Stimulated activated CD8-positive, alpha-beta memory T cell treated with anti-CD3 and anti-CD28 coated beads, Interleukin-15, amount 100 ng/mL, for 1 hour (primary cell): Measurements from ENCODE around the gene NELFCD.
"Not testable (repeated sequence)": the region's sequence is repeated elsewhere in the genome, so short reads cannot be mapped to it uniquely, and the experiment has no call there.

Source experiments
- DNase-seq: peaks from one replicate; pipeline ENCODE4 v3.0.0-alpha.2; 2020; ENCODE audit warnings: low read depth

Gene NELFCD, protein sequence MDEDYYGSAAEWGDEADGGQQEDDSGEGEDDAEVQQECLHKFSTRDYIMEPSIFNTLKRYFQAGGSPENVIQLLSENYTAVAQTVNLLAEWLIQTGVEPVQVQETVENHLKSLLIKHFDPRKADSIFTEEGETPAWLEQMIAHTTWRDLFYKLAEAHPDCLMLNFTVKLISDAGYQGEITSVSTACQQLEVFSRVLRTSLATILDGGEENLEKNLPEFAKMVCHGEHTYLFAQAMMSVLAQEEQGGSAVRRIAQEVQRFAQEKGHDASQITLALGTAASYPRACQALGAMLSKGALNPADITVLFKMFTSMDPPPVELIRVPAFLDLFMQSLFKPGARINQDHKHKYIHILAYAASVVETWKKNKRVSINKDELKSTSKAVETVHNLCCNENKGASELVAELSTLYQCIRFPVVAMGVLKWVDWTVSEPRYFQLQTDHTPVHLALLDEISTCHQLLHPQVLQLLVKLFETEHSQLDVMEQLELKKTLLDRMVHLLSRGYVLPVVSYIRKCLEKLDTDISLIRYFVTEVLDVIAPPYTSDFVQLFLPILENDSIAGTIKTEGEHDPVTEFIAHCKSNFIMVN

DNA sequence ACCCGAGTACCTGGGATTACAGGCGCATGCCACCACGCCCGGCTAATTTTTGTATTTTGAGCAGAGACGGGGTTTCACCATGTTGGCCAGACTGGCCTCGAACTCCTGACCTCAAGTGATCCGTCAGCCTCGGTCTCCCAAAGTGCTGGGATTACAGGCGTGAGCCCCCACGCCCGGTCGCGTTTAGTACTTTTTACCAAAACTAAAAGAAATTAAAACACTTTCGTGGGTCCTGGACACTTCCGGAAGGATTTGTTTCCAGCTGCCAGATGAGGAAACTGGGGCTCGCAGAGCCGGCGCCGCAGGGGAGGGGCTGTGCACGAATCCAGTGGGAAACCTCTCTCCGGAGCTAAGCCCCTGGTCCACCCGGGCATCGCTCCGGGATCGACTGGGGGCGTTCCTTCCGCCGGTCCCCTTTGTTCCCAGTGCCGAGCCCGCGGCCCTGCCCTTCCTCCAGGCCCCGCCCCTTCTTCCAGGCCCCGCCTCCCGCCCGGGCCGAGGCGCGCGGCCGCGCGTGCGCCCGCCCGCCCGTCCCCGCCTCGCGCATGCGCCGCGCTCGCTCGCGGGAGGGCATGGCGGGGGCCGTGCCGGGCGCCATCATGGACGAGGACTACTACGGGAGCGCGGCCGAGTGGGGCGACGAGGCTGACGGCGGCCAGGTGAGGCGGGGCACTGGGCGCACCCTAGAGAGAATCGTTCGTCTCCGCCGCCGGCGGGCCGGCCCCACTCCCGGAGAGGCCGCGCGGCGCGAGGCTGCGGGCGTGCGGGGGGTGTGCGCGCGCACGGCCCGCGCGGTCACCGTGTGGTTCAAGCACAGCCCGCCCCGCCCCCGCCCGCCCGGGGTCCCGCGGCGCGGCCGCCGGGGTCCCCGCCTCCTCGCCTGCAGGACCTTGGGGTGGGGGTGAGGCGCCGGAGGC lies at the start of gene NELFCD:
NELFCD (plus strand) TSS at position 546 of the 917 bp plus-strand sequence; CDS start at position 600, 54 bp downstream.
- peak; percentile 76 for DNase-seq

DNA sequence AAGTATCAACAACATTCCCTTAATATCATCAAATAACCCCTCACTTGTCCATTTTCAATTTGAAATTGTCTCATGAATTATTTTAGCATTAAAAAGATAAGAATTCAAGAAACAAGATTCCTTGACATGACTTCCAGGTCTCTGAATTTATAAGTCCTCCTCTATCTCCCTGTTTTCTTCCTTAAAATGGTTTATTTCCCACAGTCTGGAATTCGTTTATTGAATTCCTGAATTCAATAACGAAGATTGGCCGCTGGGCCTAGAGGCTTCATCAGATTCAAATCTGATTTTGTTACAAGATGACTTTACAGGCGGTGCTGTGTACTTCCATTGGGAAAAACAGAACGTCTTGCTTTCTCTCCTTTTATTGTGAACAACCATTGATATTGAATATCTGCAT lies 48.9 kb upstream of the NELFCD start:
- DNase-seq = no peak

DNA sequence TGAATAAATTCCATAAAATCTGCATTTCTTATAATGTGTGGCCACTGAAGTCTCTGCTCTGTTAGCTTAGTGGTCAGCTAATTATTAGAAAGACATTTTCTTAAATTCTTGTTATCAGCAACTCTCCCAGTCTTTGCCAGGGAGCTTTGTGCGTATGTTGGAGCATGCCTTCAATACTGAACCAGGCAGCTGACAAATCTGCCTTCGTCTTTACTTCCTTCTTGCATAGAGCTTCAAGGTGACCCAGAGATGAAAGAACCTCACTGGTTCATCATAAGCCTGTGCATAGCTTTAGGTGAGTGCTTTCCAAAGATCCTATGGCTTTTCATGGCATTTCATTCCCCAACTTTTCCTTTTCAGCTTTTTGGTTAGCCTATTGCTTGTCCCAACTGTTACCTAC lies 43.0 kb upstream of the NELFCD start:
- no peak for DNase-seq

DNA sequence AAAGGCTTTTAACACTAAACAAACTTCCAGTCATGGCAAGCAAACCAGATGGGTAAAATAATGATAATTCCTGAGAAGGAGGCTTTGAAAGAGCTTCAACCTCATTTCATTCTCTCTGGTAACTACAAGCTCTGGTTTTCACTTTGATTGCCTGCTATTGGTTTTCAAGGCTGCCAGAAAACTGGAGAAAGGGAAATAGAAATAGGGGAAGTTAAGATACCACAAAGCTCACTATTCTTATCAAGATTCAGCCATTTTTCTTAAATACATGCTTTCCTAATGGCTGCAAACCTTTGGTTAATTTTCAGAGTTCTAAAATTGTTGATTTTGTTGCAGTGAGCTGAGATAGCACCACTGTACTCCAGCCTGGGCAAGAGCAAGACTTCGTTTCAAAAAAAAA lies 42.5 kb upstream of the NELFCD start:
- no peak for DNase-seq

DNA sequence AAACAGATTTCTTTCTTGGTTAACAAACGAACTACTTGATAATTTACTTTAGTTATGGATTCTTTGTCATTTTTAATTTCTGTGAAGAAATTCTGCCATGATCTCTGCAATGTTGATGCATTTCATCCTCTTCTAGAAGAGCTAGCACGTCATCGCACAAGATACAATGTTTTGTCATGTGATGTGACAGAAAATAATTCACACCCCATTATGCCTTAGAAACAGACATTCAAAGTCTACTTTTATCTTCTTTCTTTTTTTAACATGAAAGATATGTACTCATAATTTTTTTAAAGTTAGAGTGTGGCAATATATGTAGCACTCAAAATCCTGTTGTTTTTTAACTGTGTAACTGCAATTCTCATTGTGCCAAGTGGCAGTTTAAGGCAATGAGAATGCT lies 39.6 kb upstream of the NELFCD start:
- no peak for DNase-seq

DNA sequence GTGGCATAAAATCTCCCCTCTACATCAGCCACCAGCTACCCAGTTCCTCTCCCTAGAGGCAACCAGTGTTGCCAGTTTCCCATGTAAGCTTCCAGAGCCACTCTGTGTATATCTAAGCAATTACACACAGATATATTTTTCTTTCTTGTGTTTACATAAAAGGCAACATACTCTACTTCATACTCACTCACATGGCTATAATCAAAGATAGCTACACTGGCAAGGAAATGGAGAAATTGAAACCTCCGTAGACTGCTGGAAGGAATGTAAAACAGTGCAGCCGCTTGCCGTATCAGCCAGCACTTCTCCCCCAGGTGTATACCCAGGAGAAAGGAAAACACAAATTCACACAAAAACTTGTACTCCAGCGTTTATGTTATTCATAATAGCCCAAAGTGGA lies 38.5 kb upstream of the NELFCD start:
- DNase-seq = no peak

DNA sequence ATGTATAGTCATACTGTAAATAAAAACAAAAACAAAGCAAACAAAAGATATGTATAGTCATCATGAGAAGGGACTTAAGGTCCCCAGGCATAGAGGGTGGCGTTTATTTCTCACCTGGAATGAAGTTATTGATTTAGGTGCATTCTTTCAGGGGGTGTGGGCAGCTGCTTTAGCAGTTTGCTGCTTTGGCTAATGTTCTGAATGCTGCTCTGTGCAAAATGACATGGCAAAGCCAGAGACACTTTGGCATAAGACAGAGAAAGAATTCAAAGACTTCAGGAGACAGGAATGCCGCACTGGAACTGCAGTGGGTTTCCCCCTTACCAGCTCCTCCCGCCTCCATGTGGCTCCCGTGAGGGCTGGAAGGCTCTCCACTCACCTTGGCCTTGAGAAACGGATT lies 36.4 kb upstream of the NELFCD start:
- no peak for DNase-seq

DNA sequence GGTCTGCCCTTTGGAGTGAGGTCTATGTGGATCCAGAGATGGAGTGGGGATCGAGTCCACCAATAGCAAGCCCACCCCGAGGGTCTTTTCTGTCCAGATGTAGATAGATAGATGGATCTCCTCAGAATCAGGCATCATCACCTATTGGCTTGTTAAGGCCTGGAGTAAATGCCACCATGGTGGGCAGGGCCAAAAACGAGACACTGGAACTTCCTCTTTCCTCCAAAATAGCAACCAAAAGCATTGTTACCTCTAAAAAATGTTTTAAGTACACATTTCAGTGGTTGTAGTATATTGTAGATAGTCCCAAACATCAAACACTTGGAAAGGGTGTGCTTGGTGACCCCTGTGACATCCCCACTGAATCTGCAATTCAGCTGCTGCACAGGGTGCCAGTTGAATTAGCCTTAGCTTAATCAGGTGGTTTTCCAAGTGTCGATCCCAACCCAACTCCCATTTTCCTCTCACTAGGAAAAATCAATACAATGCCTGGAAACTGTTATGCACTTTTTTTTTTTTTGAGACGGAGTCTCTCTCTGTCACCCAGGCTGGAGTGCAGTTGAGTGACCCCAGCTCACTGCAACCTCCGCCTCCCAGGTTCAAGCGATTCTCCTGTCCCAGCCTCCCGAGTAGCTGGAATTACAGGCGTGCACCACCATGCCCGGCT lies 35.0 kb upstream of the NELFCD start:
- DNase-seq = no peak

DNA sequence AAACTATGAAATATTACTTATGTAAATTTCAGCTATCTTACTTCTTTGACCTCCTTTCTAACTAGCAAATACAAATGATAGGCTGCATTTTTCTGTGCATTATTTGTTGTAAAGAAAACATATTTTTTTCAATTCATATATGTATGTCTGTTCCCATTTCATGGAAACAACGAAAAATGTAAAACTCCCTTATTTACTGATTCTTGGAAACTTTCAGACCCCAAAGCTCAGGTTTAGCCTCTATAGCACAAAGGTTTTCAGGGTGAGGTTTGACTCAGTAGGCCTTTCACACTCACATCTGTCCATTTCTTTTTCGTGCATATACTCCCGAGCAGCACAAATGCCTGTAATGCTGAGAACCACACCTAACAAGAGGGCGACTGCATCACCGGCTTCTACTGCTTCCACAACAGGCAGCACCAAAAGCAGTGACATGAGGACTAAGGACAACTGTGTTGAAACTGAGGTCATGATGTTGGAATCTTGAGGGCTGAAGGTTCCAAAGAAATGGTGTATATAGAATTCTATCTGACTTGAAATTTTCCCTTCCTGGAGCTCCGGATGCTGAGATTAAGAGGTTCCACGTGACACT lies 33.2 kb upstream of the NELFCD start:
- not testable (repeated sequence) for DNase-seq

DNA sequence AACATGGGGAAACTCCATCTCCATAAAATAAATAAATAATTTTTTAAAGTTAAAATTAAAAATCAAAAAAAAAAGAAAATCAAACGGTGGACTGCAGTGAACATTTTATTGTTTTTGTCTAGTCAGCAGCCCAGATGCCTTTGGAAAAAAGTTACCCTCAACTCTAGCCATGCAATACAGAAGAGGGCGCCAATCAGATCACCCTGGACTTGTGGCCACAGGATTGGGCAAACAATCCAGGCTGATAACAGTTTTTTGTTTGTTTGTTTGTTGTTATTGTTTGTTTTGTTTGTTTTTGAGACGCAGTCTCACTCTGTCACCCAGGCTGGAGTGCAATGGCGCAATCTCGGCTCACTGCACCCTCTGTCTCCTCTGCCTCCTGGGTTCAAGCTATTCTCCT lies 30.5 kb upstream of the NELFCD start:
- no peak for DNase-seq

DNA sequence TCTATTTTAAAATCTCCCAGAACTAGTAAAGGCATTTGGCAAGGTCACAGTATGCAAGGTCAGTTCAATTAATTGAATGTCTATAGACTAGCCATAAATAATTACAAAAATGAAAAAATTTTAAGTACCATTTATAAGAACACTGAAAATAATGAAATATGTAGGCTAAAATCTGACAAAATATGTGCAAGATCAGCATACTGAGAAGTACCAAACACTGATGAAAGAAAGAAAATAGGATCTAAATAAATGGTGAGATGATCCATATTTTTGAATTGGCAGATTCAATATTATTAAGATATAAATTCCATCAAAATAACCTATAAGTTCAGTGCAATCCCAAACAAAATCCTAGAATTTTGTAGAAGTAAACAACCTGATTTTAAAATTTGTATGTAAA lies 28.0 kb upstream of the NELFCD start:
- no peak for DNase-seq

DNA sequence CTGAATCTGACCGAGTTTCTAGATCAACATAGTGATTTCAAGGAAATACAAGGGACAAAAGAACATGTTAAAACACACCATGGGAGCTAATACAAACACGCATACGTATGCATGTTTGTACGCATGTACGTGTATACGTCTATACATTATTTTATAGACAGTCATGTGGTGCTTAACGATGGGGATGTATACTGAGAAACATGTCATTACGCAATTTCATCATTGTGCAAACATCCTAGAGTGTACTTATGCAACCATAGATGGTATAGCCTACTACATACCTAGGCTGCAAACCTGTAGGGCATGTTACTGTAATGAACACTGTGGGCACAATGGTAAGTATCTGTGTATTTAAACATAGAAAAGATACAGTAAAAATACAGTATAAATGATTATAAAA lies 25.0 kb upstream of the NELFCD start:
- DNase-seq = no peak

DNA sequence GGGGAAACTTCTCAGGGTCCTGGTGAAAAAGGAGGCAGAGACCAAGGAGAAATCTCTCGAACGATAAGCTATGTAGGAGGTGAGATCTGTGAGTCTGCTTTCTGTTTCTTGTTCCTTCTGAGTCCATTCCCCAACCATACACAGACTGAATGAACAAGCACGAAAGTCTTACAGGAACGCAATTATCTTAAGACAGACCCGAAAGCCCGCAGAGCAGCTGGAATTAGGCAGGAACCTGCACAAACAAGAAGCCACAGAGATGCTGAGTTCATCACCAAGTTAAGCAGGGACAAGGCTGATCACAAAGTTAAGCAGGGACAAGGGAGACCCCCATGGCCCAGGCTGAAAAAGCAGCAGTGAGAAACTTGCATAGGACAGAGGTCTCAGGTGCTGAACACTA lies 21.4 kb upstream of the NELFCD start:
- no peak for DNase-seq

DNA sequence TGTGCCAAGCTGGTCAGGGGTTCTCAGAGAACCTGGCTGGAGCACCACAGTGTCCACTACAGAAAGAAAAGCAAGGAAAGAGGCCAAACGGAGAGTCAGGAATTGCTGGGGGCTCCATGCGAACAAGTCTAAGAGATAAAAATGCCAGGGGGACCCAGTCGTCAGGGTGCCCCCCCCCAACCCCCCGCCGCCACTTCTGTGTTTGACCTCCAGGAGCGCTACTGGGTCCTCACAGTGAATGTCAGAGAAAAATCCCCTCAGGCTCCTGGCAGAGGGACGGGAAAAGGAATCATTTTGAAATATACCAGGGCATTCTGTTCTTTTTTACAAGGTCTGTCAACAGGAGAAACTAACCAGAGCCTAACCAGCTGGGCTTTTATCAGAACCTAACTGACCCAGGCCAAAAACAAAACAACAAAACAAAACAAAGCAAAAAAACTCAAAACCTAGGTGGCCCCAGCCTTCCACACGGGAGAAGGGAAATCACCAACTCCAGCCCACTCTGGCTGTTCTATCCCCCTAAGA lies 17.9 kb upstream of the NELFCD start:
- no peak for DNase-seq

DNA sequence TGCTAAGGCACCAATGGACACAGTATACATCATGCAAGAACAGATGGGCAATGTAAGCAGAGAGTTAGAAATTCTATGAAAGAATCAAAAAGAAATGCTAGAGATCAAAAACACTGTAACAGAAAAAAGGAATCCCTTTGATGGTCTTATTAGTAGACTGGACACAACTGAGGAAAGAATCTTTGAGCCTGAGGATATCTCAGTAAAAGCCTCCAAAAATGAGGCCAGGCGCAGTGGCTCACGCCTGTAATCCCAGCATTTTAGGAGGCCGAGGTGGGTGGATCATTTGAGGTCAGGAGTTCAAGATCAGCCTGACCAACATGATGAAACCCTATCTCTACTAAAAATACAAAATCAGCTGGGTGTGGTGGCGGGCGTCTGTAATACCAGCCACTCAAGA lies 17.1 kb upstream of the NELFCD start:
- not testable (repeated sequence) for DNase-seq

DNA sequence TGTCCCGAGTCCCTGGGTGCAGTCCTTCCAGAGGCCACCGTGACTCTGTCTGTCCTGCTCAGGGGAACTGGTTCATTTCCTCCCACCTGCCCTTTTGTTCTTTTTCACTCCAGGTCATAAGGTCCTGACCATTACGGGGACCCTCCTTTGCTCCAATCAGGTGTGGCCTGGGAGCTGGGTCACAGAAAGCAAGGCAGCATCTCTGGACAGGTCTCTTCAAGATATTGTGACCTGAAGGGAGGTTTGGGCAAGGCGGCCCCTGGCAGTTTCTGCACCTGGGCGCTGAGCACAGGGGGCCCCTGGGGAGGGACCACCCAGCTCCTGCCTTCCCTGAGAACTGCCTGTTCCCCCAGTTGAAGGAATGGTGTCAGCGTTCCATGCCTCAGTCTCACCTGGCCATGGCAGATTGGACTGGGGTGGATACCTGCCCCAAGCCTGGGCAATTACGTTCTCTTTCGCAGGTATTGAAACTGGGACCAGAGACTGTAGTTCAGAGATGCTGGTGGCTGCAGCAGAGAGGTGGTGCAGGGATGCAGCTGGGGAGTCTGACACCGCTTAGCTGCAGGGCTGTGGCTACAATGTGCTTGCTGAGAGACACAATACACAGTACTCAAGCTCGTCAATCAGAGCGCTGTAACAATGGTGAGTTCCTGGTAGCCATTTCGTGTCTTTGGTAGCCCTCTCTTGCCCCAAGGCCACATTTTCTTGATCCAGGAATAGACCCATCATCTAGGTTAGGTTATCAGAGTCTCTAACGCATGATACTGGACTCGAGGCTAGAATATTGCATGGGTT lies 15.6 kb upstream of the NELFCD start:
- no peak for DNase-seq

DNA sequence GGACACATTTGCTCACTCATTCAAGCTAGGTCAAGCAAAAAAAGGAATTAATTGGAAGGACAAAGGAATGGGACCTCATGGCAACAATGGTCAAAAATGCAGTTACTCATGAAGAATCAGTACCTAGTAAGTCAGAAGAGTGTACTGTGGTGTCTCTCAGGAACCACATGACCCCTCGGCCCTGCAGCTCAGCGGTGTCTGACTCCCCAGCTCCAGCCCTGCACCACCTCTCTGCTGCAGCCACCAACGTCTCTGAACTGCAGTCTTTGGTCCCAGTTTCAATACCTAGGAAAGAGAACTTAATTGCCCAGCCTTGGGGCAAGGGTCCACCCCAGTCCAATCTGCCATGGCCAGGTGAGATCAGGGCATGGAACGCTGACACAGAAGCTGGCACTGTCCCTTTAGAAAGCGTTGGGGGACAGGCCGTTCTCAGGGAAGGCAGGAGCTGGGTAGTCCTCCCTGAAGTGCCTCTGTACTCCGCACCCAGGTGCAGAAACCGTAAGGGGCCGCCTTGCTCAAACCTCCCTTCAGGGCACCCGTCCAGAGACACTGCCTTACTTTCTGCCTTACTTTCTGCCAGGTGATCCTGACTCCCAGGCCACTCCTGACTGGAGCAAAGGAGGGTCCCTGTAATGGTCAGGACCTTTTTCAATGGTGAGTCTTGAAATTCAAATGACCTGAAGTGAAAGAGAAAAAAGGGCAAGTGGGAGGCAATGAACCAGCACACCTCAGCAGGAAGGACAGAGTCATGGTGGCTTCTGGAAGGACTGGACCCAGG lies 13.2 kb upstream of the NELFCD start:
- no peak for DNase-seq

DNA sequence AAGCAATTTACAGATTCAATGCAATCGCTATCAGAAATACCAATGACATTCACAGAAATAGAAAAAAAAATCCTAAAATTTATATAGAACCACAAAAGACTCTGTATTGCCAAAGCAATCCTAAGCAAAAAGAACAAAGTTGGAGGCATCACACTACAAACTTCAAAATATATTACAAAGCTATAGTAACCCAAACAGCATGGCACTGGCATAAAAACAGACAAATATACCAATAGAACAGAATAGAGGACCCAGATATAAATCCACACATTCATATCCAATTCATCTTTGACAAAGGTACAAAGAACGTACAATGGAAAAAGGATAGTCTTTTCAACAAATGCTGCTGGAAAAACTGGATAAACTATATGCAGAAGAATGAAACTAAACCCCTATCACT lies 11.6 kb upstream of the NELFCD start:
- no peak for DNase-seq

DNA sequence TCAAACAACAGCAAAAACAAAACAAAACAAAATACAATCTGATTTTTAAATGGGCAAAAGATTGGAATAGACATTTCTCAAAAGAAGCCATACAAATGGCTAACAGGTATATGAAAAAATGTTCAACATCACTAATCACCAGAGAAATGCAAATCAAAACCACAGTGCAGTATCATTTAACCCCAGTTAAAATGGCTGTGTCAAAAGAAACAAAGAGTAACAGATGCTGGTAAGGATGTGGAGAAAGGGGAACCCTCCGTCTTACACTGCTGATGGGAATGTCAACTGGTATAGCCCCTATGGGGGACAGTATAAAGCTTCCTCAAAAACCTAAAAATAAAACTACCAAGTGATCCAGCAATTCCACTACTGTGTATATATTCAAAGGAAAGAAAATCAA lies 10.9 kb upstream of the NELFCD start:
- DNase-seq = no peak

DNA sequence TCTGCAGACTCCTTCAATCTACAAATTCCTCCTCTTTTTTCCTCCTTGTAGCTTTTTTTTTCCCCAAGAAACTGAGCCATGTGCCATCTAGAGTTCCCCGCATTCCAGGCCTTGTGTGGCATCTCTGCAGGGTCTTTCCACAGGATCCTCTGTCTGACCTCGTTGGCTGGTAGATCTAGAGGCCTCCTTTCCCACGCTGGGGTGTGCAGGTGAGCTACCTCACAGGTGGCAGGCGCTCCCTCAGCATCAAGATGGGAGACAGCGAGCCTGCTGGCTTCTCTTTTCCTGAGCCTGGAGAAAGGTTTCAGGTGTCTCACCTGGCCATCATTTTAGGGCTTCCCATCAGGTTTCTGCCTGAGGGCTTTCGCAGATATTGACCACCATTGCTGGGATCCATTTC lies 9.6 kb upstream of the NELFCD start:
- DNase-seq = no peak
